HUDEP-2 (cell line): ENCODE data around the gene BATF3.
A peak's percentile ranks its signal among the peaks of the same experiment; 100 is the strongest.

Experiments
- DNase-seq, 76 experiments: peaks; one replicate each; lab custom pipeline; 2025; ENCODE audit not compliant: unreplicated experiment in 76 of 76; lab: John Stamatoyannopoulos, UW

The BATF3 gene

DNA sequence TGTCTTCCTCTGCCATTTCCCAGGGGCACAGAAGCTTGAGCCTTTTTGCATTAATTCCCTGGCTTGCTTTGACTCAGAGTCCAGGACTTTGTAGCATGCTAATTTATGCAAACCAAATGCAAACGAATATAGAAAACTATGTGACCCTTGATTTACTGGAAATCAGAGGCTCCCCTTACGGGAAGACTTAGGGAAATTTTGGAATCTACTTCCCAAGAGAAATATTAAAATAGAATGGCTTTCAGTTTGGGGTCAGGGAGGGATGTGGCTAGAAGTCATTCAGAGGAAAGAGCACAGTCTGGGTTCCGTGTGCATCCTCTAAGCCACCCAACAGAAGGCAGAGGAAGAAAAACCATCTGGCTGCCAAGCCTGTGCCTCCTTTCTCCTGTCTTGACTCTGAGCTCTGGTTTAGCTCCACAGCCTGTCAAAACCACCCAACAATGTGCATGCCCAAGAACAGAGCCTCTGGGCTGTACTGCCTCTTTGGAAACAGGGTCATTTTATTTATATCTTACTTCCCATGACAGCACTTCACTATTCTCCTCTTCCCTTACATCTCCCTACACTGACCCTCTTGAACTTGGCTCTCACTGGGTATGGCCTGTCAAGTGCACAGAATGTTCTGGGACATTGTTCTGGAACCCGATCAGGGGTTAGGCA lies 61.0 kb downstream of the BATF3 start:
- peak in 1 of 76 experiments; percentile 1 for DNase-seq

DNA sequence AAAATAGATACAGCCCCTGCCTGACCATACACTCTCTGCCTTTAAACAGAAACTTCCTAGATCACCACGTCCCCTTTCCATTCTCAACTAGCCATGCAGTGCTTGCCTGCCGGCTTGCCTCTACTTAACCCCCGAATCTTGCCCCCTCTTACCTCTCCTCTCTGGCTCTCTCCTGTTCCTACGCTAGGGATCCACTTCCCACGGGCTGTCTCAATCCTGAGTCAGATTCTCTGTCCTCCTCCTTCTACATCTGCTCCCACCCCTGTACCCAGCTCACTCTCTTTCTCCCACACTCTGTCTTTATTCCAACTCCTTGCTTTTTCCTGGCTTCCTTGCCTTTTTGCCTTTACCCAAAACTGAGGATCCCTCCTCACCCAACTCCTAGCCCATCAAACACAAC lies 61.7 kb downstream of the BATF3 start:
- DNase-seq, result no peak
